ENCODE measurements around the gene MAGEC3. TPM values are rescaled to one million over a fixed set of nuclear protein-coding genes. Genes with fewer than 3 reads are reported as not detected.

The MAGEC3 gene
- polyA plus RNA-seq (not detected in 3 replicates), polyA minus RNA-seq (not detected in 3 replicates)
- not detected for polyA plus RNA-seq (2011; ENCODE audit: low read depth)
- not detected in 2 replicates for polyA plus RNA-seq (2011; cell fraction: cytosol; rRNA removed)
- 0.20 and 0.29 TPM in 2 replicates for polyA plus RNA-seq (2011; cell fraction: nucleus; rRNA removed)
- not detected in 2 replicates for polyA plus RNA-seq (2012; ENCODE audit: low replicate concordance)
- not detected for polyA minus RNA-seq (2011; cell fraction: cytosol; rRNA and poly(A)+ RNA removed)
- not detected in 2 replicates for polyA minus RNA-seq (2011; cell fraction: nucleus; rRNA and poly(A)+ RNA removed)

DNA sequence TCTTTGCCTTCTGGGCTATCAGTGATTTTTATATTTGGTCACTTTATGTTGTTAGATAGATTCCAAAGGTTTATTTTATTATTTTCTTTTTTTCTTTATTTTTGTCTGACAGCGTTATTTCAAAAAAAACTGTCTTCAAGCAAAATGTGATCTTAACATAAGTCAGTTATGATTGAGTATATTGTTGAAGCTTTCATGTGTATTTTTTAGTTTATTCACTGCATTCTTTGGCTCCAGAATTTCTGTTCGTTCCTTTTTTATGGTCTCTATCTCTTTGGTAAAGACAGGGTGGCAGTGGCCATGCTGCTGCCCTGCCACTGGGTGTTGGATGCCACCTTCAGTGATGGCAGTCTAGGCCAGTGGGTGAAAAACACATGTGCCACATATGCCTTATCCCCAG is at the start of gene MAGEC3:
TSS of gene MAGEC3 (plus strand) at position 301 of the 400 bp plus-strand sequence. CDS start at position 301, 0 bp downstream.
- TF ChIP-seq, protein P1, sequence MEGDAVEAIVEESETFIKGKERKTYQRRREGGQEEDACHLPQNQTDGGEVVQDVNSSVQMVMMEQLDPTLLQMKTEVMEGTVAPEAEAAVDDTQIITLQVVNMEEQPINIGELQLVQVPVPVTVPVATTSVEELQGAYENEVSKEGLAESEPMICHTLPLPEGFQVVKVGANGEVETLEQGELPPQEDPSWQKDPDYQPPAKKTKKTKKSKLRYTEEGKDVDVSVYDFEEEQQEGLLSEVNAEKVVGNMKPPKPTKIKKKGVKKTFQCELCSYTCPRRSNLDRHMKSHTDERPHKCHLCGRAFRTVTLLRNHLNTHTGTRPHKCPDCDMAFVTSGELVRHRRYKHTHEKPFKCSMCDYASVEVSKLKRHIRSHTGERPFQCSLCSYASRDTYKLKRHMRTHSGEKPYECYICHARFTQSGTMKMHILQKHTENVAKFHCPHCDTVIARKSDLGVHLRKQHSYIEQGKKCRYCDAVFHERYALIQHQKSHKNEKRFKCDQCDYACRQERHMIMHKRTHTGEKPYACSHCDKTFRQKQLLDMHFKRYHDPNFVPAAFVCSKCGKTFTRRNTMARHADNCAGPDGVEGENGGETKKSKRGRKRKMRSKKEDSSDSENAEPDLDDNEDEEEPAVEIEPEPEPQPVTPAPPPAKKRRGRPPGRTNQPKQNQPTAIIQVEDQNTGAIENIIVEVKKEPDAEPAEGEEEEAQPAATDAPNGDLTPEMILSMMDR (optimal IDR thresholded peaks at IDR 0.05 in 1 of 3, IDR thresholded peaks at IDR 0.05 in 1 of 3, conservative IDR thresholded peaks at IDR 0.05 in 1 of 3; ENCODE audit: extremely low read depth in 1 of 3, insufficient read depth in 2 of 3, low read length in 3 of 3): no peak
- TF ChIP-seq EZH2 (IDR thresholded peaks at IDR 0.05; ENCODE audit: low read length): no peak
- H3K4me1 ChIP-seq (ENCODE audit: control insufficient read depth, extremely low read depth, insufficient read depth, low read length): no peaks in the 10 kb centered on the region
- no peak within 1 kb of the TSS for H2AFZ ChIP-seq (ENCODE audit: control insufficient read depth, low read length)
- no peak within 1 kb of the TSS for H3K27ac ChIP-seq (ENCODE audit: control insufficient read depth, insufficient read depth, low read length)
- H3K9ac ChIP-seq (ENCODE audit: control insufficient read depth, extremely low read depth, insufficient read depth, low read length): no peak within 1 kb of the TSS
- H3K9me1 ChIP-seq (ENCODE audit: control insufficient read depth, extremely low read depth, insufficient read depth, low read length): no peaks in the 10 kb centered on the region
- no peak for DNase-seq (ENCODE audit: low read depth, low spot score)
- dilution Hi-C loops (cut with MboI; ENCODE audit: extremely low pct_ligation_motif_present, low sequenced_read_pairs): no loop called here
- H4K20me1 ChIP-seq (ENCODE audit: control insufficient read depth, extremely low read depth, insufficient read depth, low read length): no peaks in the 10 kb centered on the region
- H3K4me3 ChIP-seq (ENCODE audit: control insufficient read depth in 2 of 3, extremely low read depth in 1 of 3, insufficient read depth in 2 of 3, low read depth in 1 of 3, low read length in 3 of 3): no peak within 1 kb of the TSS
- no peaks in the 10 kb centered on the region for H3K27me3 ChIP-seq (ENCODE audit: control insufficient read depth, extremely low read depth, insufficient read depth, low read length)
- no peaks in the 10 kb centered on the region for H3K9me3 ChIP-seq (ENCODE audit: control insufficient read depth, low read depth, low read length)
- no peak within 1 kb of the TSS for H3K4me2 ChIP-seq (ENCODE audit: control insufficient read depth, extremely low read depth, insufficient read depth, low read depth, low read length)
- H3K36me3 ChIP-seq (ENCODE audit: control insufficient read depth in 2 of 2, extremely low read depth in 1 of 2, insufficient read depth in 2 of 2, low read length in 2 of 2): no peaks in the 10 kb centered on the region
- no peaks in the 10 kb centered on the region for H3K79me2 ChIP-seq (ENCODE audit: control insufficient read depth, insufficient read depth, low read length)
- no peak for FAIRE-seq

DNA sequence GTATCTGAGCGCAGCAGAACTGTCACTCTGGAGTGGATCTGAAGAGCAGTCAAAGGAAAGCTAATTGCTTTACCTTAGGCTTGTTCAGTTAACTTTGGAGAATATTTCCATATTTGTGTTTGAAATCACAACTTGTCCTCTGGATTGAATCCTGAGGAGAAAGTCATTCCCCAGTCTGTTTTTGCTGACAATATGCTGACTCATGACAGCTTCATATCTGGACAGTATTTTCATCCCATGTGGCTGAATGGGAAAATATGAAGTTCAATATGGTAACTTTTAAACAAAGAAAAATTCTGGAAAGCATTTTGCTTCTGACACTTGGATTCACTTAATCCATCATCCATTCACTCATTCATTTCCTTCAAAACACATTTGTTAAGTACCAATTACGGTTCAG is 46.3 kb upstream of the MAGEC3 start:
- H3K9ac ChIP-seq (ENCODE audit: control insufficient read depth, extremely low read depth, insufficient read depth, low read length): no peak overlapping the region
- H4K20me1 ChIP-seq (ENCODE audit: control insufficient read depth, extremely low read depth, insufficient read depth, low read length): no peaks in the 10 kb centered on the region
- no peak overlapping the region for H2AFZ ChIP-seq (ENCODE audit: control insufficient read depth, low read length)
- no peak overlapping the region for H3K4me2 ChIP-seq (ENCODE audit: control insufficient read depth, extremely low read depth, insufficient read depth, low read depth, low read length)
- dilution Hi-C loops (cut with MboI; ENCODE audit: extremely low pct_ligation_motif_present, low sequenced_read_pairs): no loop called here
- no peaks in the 10 kb centered on the region for H3K27me3 ChIP-seq (ENCODE audit: control insufficient read depth, extremely low read depth, insufficient read depth, low read length)
- H3K9me1 ChIP-seq (ENCODE audit: control insufficient read depth, extremely low read depth, insufficient read depth, low read length): no peaks in the 10 kb centered on the region
- FAIRE-seq (no peak), DNase-seq (ENCODE audit: low read depth, low spot score) (no peak)
- H3K79me2 ChIP-seq (ENCODE audit: control insufficient read depth, insufficient read depth, low read length): no peaks in the 10 kb centered on the region
- H3K27ac ChIP-seq (ENCODE audit: control insufficient read depth, insufficient read depth, low read length): no peak overlapping the region
- no peaks in the 10 kb centered on the region for H3K9me3 ChIP-seq (ENCODE audit: control insufficient read depth, low read depth, low read length)
- no peaks in the 10 kb centered on the region for H3K36me3 ChIP-seq (ENCODE audit: control insufficient read depth in 2 of 2, extremely low read depth in 1 of 2, insufficient read depth in 2 of 2, low read length in 2 of 2)
- H3K4me1 ChIP-seq (ENCODE audit: control insufficient read depth, extremely low read depth, insufficient read depth, low read length): no peaks in the 10 kb centered on the region
- TF ChIP-seq, protein P1 (optimal IDR thresholded peaks at IDR 0.05 in 1 of 3, IDR thresholded peaks at IDR 0.05 in 1 of 3, conservative IDR thresholded peaks at IDR 0.05 in 1 of 3; ENCODE audit: extremely low read depth in 1 of 3, insufficient read depth in 2 of 3, low read length in 3 of 3): no peak
- no peak for TF ChIP-seq EZH2 (IDR thresholded peaks at IDR 0.05; ENCODE audit: low read length)
- H3K4me3 ChIP-seq (ENCODE audit: control insufficient read depth in 2 of 3, extremely low read depth in 1 of 3, insufficient read depth in 2 of 3, low read depth in 1 of 3, low read length in 3 of 3): no peak overlapping the region

Data from keratinocyte (primary cell).